PC-9 (cell line): Measurements from ENCODE around the gene CDC14B.
"Not testable (repeated sequence)": the region's sequence is repeated elsewhere in the genome, so short reads cannot be mapped to it uniquely, and the experiment has no call there.

Source experiments
- EZH2 ChIP-seq: fragments of 200-600 bp; sonication (generic); IDR thresholded peaks from 2 replicates; pipeline ENCODE4 v1.8.0; 2017; ENCODE audit warnings: antibody characterized with exemption, low read depth
- TF ChIP-seq, protein P1 (sequence below): fragments of 200-600 bp; sonication (generic); conservative IDR thresholded peaks from 2 replicates; pipeline ENCODE4 v1.6.1; 2017; ENCODE audit warnings: mixed run types, antibody characterized with exemption, mild to moderate bottlenecking, moderate library complexity

DNA sequence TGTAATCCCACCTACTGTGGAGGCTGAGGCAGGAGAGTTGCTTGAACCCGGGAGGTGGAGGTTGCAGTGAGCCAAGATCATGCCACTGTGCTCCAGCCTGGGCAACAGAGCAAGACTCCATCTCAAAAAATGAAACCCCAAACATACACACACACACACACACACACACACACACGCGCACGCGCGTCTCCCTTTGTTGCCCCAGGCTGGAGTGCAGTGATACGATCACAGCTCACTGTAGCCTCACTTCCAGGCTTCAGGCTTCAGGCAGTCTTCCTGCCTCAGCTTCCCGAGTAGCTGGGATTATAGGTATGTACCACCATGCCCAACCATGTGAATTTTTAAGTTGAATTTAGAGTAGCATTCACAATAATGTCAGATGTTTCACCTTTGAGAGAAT is 13.9 kb upstream of the CDC14B start:
- TF ChIP-seq, protein P1, sequence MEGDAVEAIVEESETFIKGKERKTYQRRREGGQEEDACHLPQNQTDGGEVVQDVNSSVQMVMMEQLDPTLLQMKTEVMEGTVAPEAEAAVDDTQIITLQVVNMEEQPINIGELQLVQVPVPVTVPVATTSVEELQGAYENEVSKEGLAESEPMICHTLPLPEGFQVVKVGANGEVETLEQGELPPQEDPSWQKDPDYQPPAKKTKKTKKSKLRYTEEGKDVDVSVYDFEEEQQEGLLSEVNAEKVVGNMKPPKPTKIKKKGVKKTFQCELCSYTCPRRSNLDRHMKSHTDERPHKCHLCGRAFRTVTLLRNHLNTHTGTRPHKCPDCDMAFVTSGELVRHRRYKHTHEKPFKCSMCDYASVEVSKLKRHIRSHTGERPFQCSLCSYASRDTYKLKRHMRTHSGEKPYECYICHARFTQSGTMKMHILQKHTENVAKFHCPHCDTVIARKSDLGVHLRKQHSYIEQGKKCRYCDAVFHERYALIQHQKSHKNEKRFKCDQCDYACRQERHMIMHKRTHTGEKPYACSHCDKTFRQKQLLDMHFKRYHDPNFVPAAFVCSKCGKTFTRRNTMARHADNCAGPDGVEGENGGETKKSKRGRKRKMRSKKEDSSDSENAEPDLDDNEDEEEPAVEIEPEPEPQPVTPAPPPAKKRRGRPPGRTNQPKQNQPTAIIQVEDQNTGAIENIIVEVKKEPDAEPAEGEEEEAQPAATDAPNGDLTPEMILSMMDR, result not testable (repeated sequence)
- TF ChIP-seq EZH2, result not testable (repeated sequence)
